K562 (cell line): ENCODE results near the gene HIVEP3. TPM values are rescaled to one million over a fixed set of nuclear protein-coding genes. Genes with fewer than 3 reads are reported as not detected.

ENCODE experiments used
- PCBP1 ChIP-seq: fragments of 200-400 bp; formaldehyde crosslinking; IDR thresholded peaks from 2 replicates; pipeline ENCODE4 v1.6.1; 2018; ENCODE audit warnings: mild to moderate bottlenecking, low read depth, low read length; ENCODE audit not compliant: poor library complexity, severe bottlenecking
- POLR2A ChIP-seq: fragments of 450-650 bp; conservative IDR thresholded peaks from 2 replicates; pipeline ENCODE4 v1.6.1; 2016
- ZNF217 ChIP-seq: sonication (generic); formaldehyde crosslinking; IDR thresholded peaks from 2 replicates; pipeline ENCODE4 v1.8.0; 2022; ENCODE audit warnings: mild to moderate bottlenecking, missing genetic modification reagents
- polyA plus RNA-seq, 8 experiments: library from polyadenylated mRNA; depleted of rRNA in 4 of 8; stranded (reverse) in 5 of 8; unstranded in 3 of 8; fragments of >200 nt; fragmentation: Nextera tagmentation in 2 of 8; fragmentation: Illumina TruSeq in 1 of 8; extraction: Ambion mirVana in 2 of 8; extraction: Trizol in 1 of 8; gene quantifications; 2 replicates each; pipeline versions ENCODE4 v1.2.1 to v1.2.3, GENCODE V29; 2011 to 2014; ENCODE audit warnings: inconsistent platforms in 1 of 8, missing spikeins in 1 of 8
- total RNA-seq, 7 experiments: library from RNA; depleted of rRNA in 6 of 7; stranded (reverse); fragments of >200 nt in 6 of 7; fragmentation: Illumina TruSeq in 2 of 7; extraction: Trizol in 2 of 7; gene quantifications; 2 replicates each; pipeline versions ENCODE4 v1.2.1 to v1.2.3, GENCODE V29; 2011 to 2021; ENCODE audit warnings: low replicate concordance in 1 of 7
- TF ChIP-seq, protein P1 (sequence below): fragments of 450-650 bp; conservative IDR thresholded peaks from 2 replicates; pipeline ENCODE4 v1.6.1; 2016; ENCODE audit warnings: missing genetic modification characterization, low read depth, mild to moderate bottlenecking, control low read depth, missing compliant biosample characterization
- TF ChIP-seq, protein P2 (sequence below): fragments of 450-650 bp; IDR thresholded peaks from 2 replicates; pipeline ENCODE4 v1.6.1; 2016; ENCODE audit warnings: low read depth, mild to moderate bottlenecking, moderate library complexity
- TF ChIP-seq, protein P3 (sequence below): sonication (generic); formaldehyde crosslinking; IDR thresholded peaks from 2 replicates; pipeline ENCODE4 v1.8.0; 2023; ENCODE audit warnings: mild to moderate bottlenecking, missing genetic modification reagents
- TF ChIP-seq, protein P4 (sequence below), 2 experiments: fragments of 450-650 bp; IDR thresholded peaks; 2 replicates each; pipeline ENCODE4 v1.6.1; 2016
- TF ChIP-seq, protein P5 (sequence below): fragments of 450-650 bp; IDR thresholded peaks from 2 replicates; pipeline ENCODE4 v1.6.1; 2016; ENCODE audit warnings: mild to moderate bottlenecking, moderate library complexity
- TF ChIP-seq, protein P6 (sequence below): fragments of 450-650 bp; IDR thresholded peaks from 2 replicates; pipeline ENCODE4 v1.6.1; 2017; ENCODE audit warnings: mild to moderate bottlenecking, moderate library complexity

Gene HIVEP3
- total and polyA plus RNA-seq, 9 of the 15 experiments (the other 6 are each of a cell fraction or from before 2014, with no cell fraction given): 0.09 to 0.58 (median 0.34) TPM; not detected in 1

DNA sequence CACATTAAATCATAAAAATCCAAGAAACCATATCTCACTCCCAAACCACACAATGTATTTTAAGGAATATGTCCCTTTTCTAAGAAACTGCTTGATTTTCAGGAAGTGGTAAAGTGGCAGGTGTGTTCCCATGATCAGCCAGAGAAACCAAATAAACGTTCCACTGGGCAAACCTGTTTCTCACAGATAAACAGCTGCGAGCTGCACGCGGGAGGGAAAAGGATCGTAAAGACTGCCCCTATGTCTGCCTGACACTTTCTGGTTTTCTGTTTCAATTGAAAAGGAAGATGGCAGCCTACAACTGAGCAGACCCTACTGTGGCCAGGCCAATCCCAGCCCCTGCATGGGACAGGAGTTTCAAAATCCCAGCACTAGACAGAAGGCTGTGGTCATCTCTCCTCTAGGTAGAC lies 36.6 kb downstream of the HIVEP3 start (continued):
- TF ChIP-seq, protein P1, sequence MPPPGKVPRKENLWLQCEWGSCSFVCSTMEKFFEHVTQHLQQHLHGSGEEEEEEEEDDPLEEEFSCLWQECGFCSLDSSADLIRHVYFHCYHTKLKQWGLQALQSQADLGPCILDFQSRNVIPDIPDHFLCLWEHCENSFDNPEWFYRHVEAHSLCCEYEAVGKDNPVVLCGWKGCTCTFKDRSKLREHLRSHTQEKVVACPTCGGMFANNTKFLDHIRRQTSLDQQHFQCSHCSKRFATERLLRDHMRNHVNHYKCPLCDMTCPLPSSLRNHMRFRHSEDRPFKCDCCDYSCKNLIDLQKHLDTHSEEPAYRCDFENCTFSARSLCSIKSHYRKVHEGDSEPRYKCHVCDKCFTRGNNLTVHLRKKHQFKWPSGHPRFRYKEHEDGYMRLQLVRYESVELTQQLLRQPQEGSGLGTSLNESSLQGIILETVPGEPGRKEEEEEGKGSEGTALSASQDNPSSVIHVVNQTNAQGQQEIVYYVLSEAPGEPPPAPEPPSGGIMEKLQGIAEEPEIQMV (tag): no peak
- TF ChIP-seq, protein P2, sequence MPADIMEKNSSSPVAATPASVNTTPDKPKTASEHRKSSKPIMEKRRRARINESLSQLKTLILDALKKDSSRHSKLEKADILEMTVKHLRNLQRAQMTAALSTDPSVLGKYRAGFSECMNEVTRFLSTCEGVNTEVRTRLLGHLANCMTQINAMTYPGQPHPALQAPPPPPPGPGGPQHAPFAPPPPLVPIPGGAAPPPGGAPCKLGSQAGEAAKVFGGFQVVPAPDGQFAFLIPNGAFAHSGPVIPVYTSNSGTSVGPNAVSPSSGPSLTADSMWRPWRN: peak; percentile 86
- TF ChIP-seq, protein P3, sequence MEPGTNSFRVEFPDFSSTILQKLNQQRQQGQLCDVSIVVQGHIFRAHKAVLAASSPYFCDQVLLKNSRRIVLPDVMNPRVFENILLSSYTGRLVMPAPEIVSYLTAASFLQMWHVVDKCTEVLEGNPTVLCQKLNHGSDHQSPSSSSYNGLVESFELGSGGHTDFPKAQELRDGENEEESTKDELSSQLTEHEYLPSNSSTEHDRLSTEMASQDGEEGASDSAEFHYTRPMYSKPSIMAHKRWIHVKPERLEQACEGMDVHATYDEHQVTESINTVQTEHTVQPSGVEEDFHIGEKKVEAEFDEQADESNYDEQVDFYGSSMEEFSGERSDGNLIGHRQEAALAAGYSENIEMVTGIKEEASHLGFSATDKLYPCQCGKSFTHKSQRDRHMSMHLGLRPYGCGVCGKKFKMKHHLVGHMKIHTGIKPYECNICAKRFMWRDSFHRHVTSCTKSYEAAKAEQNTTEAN (CRISPR knock-in tag): no peak
- TF ChIP-seq POLR2A: no peak
- TF ChIP-seq, protein P4, sequence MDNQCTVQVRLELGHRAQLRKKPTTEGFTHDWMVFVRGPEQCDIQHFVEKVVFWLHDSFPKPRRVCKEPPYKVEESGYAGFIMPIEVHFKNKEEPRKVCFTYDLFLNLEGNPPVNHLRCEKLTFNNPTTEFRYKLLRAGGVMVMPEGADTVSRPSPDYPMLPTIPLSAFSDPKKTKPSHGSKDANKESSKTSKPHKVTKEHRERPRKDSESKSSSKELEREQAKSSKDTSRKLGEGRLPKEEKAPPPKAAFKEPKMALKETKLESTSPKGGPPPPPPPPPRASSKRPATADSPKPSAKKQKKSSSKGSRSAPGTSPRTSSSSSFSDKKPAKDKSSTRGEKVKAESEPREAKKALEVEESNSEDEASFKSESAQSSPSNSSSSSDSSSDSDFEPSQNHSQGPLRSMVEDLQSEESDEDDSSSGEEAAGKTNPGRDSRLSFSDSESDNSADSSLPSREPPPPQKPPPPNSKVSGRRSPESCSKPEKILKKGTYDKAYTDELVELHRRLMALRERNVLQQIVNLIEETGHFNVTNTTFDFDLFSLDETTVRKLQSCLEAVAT (IDR thresholded peaks at IDR 0.05): peak in 1 of 2 experiments; percentile 93; a peak in 2 of 4 replicates
- TF ChIP-seq, protein P5, sequence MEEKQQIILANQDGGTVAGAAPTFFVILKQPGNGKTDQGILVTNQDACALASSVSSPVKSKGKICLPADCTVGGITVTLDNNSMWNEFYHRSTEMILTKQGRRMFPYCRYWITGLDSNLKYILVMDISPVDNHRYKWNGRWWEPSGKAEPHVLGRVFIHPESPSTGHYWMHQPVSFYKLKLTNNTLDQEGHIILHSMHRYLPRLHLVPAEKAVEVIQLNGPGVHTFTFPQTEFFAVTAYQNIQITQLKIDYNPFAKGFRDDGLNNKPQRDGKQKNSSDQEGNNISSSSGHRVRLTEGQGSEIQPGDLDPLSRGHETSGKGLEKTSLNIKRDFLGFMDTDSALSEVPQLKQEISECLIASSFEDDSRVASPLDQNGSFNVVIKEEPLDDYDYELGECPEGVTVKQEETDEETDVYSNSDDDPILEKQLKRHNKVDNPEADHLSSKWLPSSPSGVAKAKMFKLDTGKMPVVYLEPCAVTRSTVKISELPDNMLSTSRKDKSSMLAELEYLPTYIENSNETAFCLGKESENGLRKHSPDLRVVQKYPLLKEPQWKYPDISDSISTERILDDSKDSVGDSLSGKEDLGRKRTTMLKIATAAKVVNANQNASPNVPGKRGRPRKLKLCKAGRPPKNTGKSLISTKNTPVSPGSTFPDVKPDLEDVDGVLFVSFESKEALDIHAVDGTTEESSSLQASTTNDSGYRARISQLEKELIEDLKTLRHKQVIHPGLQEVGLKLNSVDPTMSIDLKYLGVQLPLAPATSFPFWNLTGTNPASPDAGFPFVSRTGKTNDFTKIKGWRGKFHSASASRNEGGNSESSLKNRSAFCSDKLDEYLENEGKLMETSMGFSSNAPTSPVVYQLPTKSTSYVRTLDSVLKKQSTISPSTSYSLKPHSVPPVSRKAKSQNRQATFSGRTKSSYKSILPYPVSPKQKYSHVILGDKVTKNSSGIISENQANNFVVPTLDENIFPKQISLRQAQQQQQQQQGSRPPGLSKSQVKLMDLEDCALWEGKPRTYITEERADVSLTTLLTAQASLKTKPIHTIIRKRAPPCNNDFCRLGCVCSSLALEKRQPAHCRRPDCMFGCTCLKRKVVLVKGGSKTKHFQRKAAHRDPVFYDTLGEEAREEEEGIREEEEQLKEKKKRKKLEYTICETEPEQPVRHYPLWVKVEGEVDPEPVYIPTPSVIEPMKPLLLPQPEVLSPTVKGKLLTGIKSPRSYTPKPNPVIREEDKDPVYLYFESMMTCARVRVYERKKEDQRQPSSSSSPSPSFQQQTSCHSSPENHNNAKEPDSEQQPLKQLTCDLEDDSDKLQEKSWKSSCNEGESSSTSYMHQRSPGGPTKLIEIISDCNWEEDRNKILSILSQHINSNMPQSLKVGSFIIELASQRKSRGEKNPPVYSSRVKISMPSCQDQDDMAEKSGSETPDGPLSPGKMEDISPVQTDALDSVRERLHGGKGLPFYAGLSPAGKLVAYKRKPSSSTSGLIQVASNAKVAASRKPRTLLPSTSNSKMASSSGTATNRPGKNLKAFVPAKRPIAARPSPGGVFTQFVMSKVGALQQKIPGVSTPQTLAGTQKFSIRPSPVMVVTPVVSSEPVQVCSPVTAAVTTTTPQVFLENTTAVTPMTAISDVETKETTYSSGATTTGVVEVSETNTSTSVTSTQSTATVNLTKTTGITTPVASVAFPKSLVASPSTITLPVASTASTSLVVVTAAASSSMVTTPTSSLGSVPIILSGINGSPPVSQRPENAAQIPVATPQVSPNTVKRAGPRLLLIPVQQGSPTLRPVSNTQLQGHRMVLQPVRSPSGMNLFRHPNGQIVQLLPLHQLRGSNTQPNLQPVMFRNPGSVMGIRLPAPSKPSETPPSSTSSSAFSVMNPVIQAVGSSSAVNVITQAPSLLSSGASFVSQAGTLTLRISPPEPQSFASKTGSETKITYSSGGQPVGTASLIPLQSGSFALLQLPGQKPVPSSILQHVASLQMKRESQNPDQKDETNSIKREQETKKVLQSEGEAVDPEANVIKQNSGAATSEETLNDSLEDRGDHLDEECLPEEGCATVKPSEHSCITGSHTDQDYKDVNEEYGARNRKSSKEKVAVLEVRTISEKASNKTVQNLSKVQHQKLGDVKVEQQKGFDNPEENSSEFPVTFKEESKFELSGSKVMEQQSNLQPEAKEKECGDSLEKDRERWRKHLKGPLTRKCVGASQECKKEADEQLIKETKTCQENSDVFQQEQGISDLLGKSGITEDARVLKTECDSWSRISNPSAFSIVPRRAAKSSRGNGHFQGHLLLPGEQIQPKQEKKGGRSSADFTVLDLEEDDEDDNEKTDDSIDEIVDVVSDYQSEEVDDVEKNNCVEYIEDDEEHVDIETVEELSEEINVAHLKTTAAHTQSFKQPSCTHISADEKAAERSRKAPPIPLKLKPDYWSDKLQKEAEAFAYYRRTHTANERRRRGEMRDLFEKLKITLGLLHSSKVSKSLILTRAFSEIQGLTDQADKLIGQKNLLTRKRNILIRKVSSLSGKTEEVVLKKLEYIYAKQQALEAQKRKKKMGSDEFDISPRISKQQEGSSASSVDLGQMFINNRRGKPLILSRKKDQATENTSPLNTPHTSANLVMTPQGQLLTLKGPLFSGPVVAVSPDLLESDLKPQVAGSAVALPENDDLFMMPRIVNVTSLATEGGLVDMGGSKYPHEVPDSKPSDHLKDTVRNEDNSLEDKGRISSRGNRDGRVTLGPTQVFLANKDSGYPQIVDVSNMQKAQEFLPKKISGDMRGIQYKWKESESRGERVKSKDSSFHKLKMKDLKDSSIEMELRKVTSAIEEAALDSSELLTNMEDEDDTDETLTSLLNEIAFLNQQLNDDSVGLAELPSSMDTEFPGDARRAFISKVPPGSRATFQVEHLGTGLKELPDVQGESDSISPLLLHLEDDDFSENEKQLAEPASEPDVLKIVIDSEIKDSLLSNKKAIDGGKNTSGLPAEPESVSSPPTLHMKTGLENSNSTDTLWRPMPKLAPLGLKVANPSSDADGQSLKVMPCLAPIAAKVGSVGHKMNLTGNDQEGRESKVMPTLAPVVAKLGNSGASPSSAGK: peak; percentile 33; the same call in 1 of the 2 replicates
- no peak for TF ChIP-seq ZNF217
- no peak for TF ChIP-seq PCBP1
- TF ChIP-seq, protein P6, sequence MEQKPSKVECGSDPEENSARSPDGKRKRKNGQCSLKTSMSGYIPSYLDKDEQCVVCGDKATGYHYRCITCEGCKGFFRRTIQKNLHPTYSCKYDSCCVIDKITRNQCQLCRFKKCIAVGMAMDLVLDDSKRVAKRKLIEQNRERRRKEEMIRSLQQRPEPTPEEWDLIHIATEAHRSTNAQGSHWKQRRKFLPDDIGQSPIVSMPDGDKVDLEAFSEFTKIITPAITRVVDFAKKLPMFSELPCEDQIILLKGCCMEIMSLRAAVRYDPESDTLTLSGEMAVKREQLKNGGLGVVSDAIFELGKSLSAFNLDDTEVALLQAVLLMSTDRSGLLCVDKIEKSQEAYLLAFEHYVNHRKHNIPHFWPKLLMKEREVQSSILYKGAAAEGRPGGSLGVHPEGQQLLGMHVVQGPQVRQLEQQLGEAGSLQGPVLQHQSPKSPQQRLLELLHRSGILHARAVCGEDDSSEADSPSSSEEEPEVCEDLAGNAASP: no peak
